KOPT-K1 (cell line): ENCODE results near the gene FH.

Experiments
- H3K27ac ChIP-seq: fragments of 200-600 bp; sonication (generic); 2 replicates; pipeline ENCODE4 v1.5.1; 2016; ENCODE audit warnings: antibody characterized with exemption, mild to moderate bottlenecking, low read depth, low read length; ENCODE audit not compliant: poor library complexity, severe bottlenecking
- H3K36me3 ChIP-seq: fragments of 200-600 bp; sonication (generic); 2 replicates; pipeline ENCODE4 v1.5.1; 2017; ENCODE audit warnings: antibody characterized with exemption, mild to moderate bottlenecking, low read length, moderate library complexity; ENCODE audit not compliant: insufficient read depth
- H3K9me3 ChIP-seq: fragments of 200-600 bp; sonication (generic); 2 replicates; pipeline ENCODE4 v1.5.1; 2017; ENCODE audit warnings: antibody characterized with exemption, low read length, mild to moderate bottlenecking; ENCODE audit not compliant: insufficient read depth, poor library complexity, severe bottlenecking

The FH gene

DNA sequence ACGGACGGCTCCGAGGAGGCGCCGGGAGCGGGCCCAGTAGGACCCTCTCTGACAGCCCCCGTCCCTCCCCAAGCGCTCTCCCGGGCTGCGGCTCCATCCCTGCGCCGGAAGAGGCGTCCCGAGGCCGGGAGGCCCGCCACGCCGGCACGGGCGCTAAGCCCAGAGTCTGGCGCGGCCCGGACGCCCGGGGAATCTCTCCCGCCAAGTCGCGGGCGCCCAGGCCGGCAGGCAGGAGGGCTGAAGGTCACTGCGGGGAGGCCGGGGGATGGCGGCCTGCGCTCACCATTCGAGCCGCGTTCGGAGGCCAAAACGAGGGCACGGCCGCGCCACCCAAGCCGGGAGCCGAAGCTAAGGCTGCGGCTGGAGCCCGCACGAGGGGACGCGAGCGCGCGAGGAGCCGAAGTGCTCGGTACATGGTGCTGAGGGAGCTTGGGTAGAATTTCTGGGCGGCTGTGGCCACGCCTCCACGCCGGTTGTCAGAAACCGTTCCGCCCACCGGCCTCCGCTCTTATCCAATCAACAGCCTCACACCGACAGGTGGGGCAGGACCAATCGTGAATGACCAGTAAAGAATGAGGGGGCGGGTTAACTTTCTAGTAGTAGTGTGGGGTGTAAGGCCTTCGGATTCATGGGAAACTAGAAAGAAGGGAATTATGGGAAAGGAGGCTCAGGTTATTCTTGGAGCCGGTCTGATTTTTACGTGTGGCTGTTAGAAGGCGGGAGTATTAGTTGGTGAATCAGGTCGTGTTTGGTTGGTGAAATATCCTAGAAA lies at the start of gene FH:
Gene FH, minus strand, starts transcription at position 448 of the 772 bp plus-strand sequence. Its CDS starts 33 bp downstream, at position 415.
- no peaks in the 10 kb centered on the region for H3K9me3 ChIP-seq
- H3K27ac ChIP-seq: peak within 1 kb of the TSS; percentile 74
- peaks cover 18% of the 10 kb centered on the region for H3K36me3 ChIP-seq

DNA sequence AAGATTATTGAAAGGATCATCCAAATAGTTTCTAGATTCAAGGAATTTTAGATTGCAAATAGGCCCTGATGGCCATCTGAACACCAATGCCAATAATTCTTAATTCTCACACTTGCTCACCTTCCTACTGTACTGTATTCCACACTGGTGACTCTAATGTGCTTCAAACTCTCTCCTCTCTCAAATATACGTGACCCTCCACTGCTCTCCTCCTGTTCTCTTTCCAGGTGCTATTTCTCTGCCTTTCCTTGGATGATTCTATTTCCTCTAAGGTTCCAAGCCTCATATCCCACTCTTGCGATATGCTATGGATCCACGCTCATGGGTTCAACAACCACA lies 41.3 kb upstream of the FH start:
- Histone ChIP-seq H3K36me3 (no peaks in the 10 kb centered on the region), H3K27ac (no peak overlapping the region), H3K9me3 (no peaks in the 10 kb centered on the region)

- H3K27ac ChIP-seq: no peak overlapping the region
- no peaks in the 10 kb centered on the region for H3K36me3 ChIP-seq
- no peaks in the 10 kb centered on the region for H3K9me3 ChIP-seq
Measured at GRCh38 chr1:241560146-241560848, 40.7 kb upstream of the FH start.

DNA sequence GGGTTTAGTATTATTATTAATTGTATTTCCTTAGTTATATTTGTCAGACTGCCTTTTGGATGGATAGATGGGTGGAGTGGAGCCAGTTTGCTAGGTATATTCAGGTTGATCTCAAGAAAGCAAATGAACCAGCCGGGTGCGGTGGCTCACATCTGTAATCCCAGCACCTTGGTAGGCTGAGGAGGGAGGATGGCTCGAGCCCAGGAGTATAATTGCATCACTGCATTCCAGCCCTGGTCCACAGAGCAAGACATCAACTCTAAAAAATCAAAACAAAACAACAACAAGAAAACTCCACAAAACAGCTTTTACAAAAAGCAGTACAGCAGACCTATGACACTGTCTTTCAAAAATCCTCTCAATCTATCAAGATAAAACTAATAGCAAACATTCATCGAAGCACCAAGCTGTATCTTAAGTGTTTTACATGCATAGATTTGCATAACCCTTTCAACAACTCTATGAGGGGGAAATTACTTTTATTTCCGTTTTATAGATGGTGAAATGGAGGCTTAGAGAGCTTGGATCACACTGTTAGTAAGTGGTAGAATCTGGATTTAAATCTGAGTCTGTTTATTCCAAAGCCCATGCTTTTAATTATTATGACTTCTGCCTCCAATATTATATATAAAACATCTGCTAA lies 38.1 kb upstream of the FH start:
- Histone ChIP-seq H3K9me3 (no peaks in the 10 kb centered on the region), H3K27ac (no peak overlapping the region)

GRCh38 chr1:241557031-241557430 lies 37.5 kb upstream of the FH start:
- Histone ChIP-seq H3K27ac (no peak overlapping the region), H3K36me3 (no peaks in the 10 kb centered on the region), H3K9me3 (no peaks in the 10 kb centered on the region)

More for the DNA sequence above, 38.1 kb upstream of the FH start:
- no peaks in the 10 kb centered on the region for H3K36me3 ChIP-seq

DNA sequence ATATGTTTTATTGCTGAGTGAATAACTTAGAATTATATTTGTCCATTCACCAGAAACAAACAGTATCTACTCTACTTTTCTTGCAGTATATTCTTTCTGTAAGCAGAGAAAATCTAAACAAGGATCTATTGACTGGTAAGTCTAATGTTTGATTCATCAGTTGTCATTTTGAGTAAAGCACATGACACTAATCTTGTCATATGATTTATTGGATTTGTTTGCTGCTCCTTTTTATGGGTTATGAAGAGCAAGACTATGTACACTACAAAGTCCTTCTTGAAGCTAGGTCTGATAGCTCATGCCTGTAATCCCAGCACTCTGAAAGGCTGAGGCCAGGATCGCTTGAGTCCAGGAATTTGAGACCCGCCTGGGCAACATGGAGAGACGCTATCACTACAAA lies 36.0 kb upstream of the FH start:
- Histone ChIP-seq H3K9me3 (no peaks in the 10 kb centered on the region), H3K27ac (no peak overlapping the region), H3K36me3 (no peaks in the 10 kb centered on the region)

- Histone ChIP-seq H3K9me3 (no peaks in the 10 kb centered on the region), H3K36me3 (no peaks in the 10 kb centered on the region), H3K27ac (no peak overlapping the region)
Measured at GRCh38 chr1:241553886-241554592, 34.5 kb upstream of the FH start.

- Histone ChIP-seq H3K36me3 (no peaks in the 10 kb centered on the region), H3K27ac (no peak overlapping the region), H3K9me3 (no peaks in the 10 kb centered on the region)
Measured at GRCh38 chr1:241551759-241552638, 32.4 kb upstream of the FH start.

GRCh38 chr1:241550318-241550717 lies 30.8 kb upstream of the FH start:
- Histone ChIP-seq H3K36me3 (no peaks in the 10 kb centered on the region), H3K9me3 (no peaks in the 10 kb centered on the region), H3K27ac (no peak overlapping the region)

GRCh38 chr1:241548008-241548407 lies 28.5 kb upstream of the FH start:
- H3K9me3 ChIP-seq: no peaks in the 10 kb centered on the region
- H3K27ac ChIP-seq: no peak overlapping the region
- no peaks in the 10 kb centered on the region for H3K36me3 ChIP-seq

DNA sequence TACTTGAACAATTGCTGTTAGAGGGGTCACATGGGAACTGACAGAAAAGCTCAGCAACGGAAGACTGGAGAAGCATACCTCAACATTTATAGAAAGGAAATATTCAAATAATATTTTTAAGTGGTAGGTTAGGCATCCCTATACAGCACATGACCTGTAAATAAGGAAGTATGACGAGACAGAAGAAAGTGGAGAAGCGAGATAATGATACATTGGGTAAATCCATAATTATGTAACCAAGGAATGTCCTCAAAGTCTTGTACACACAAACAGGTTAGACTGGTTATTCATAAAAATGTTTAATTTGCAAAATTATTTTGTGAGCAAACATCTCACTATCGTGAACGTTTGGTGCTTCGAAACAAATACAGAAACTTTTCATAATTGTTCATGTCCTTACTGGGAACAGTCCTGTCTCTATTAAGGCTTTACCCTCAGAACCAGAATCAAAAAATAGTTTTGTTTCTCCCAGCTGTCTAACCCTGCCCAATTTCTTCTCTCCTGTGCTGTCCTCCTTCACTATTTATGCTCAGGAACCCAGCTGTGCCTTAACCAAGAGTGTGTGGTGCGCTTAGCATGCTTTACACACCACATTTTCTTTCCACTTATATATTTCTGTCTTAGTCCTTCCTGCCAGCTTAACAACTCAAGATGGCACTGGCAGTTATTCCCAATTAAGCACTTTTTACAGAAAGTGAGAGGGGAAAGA lies 22.8 kb upstream of the FH start:
- no peaks in the 10 kb centered on the region for H3K9me3 ChIP-seq
- no peak overlapping the region for H3K27ac ChIP-seq
- no peaks in the 10 kb centered on the region for H3K36me3 ChIP-seq

GRCh38 chr1:241536969-241537368 lies 17.4 kb upstream of the FH start:
- H3K36me3 ChIP-seq: no peaks in the 10 kb centered on the region
- H3K27ac ChIP-seq: no peak overlapping the region
- H3K9me3 ChIP-seq: no peaks in the 10 kb centered on the region

- no peaks in the 10 kb centered on the region for H3K9me3 ChIP-seq
- H3K36me3 ChIP-seq: no peaks in the 10 kb centered on the region
- no peak overlapping the region for H3K27ac ChIP-seq
Measured at GRCh38 chr1:241536304-241536703, 16.7 kb upstream of the FH start.
